ENCODE measurements around the gene DLEC1. TPM values are rescaled to one million over a fixed set of nuclear protein-coding genes. Genes with fewer than 3 reads are reported as not detected.

The DLEC1 gene
- total RNA-seq, 1 experiment from 2014 or later = 0.81 TPM

DNA sequence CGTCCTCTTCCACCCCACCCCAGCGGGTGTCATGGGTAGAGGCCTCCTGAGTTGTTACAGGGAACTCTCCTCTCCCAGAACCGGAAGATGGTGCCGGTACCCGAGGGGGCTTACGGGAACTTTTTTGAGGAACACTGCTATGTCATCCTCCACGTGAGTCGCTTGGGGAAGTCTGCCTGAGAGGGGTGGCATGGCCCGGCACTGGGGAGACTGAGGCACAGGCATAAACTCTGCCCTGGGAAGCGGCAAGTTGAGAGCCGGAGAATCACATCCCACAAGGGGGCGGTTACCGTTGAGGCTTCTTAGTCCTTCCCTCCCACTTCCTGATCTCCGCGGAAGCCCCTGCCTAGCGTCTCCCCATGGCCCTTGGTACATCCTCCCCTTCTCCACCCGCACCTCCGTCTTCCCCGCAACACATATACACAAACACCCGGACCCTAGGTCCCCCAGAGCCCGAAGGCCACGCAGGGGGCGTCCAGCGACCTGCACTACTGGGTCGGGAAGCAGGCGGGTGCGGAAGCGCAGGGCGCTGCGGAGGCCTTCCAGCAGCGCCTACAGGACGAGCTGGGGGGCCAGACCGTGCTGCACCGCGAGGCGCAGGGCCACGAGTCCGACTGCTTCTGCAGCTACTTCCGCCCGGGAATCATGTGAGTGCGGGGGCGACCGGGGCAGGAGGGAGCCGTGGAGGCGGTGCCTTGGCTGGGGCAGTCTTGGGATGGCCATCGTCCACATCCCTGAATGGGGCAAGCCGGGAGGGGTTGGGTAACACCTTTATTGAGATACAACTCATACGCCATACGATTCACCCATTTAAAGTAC lies 45.0 kb upstream of the DLEC1 start (continued):
- TF ChIP-seq KAT7 (CRISPR knock-in tag; IDR thresholded peaks at IDR 0.05; ENCODE audit: borderline replicate concordance) (no peak), ZNF423 (CRISPR knock-in tag; IDR thresholded peaks at IDR 0.05) (no peak), RORB (CRISPR knock-in tag; IDR thresholded peaks at IDR 0.05) (no peak), MAX (CRISPR knock-in tag; IDR thresholded peaks at IDR 0.05) (peak; percentile 89), ZNF416 (CRISPR knock-in tag; IDR thresholded peaks at IDR 0.05) (no peak), IRF2 (CRISPR knock-in tag; IDR thresholded peaks at IDR 0.05; ENCODE audit: borderline replicate concordance, low read depth) (no peak), ARID4B (CRISPR knock-in tag; IDR thresholded peaks at IDR 0.05; ENCODE audit: borderline replicate concordance) (no peak), ATF3 (CRISPR knock-in tag; conservative IDR thresholded peaks at IDR 0.05) (no peak), NFATC4 (CRISPR knock-in tag; IDR thresholded peaks at IDR 0.05) (no peak), TCF7 (CRISPR knock-in tag; IDR thresholded peaks at IDR 0.05; ENCODE audit: low read depth) (no peak), HMGA2 (CRISPR knock-in tag; IDR thresholded peaks at IDR 0.05) (no peak), ZNF671 (CRISPR knock-in tag; IDR thresholded peaks at IDR 0.05) (no peak), ZSCAN18 (CRISPR knock-in tag; IDR thresholded peaks at IDR 0.05) (no peak), GABPB1 (CRISPR knock-in tag; IDR thresholded peaks at IDR 0.05) (no peak), CDX4 (CRISPR knock-in tag; IDR thresholded peaks at IDR 0.05; ENCODE audit: borderline replicate concordance) (no peak), MYBL2 (CRISPR knock-in tag; IDR thresholded peaks at IDR 0.05) (no peak), CREB1 (CRISPR knock-in tag; IDR thresholded peaks at IDR 0.05) (no peak; the same call in 1 of the 2 replicates), HMGXB4 (CRISPR knock-in tag; IDR thresholded peaks at IDR 0.05) (peak; percentile 80; the same call in 1 of the 2 replicates), ETV6 (CRISPR knock-in tag; IDR thresholded peaks at IDR 0.05) (peak; percentile 95), ATF1 (CRISPR knock-in tag; IDR thresholded peaks at IDR 0.05) (no peak), NFE2L1 (CRISPR knock-in tag; IDR thresholded peaks at IDR 0.05) (no peak), ZBTB21 (CRISPR knock-in tag; IDR thresholded peaks at IDR 0.05; ENCODE audit: borderline replicate concordance) (no peak), TEAD1 (CRISPR knock-in tag; IDR thresholded peaks at IDR 0.05) (peak; percentile 36; the same call in 1 of the 2 replicates)
- TF ChIP-seq, protein P1, sequence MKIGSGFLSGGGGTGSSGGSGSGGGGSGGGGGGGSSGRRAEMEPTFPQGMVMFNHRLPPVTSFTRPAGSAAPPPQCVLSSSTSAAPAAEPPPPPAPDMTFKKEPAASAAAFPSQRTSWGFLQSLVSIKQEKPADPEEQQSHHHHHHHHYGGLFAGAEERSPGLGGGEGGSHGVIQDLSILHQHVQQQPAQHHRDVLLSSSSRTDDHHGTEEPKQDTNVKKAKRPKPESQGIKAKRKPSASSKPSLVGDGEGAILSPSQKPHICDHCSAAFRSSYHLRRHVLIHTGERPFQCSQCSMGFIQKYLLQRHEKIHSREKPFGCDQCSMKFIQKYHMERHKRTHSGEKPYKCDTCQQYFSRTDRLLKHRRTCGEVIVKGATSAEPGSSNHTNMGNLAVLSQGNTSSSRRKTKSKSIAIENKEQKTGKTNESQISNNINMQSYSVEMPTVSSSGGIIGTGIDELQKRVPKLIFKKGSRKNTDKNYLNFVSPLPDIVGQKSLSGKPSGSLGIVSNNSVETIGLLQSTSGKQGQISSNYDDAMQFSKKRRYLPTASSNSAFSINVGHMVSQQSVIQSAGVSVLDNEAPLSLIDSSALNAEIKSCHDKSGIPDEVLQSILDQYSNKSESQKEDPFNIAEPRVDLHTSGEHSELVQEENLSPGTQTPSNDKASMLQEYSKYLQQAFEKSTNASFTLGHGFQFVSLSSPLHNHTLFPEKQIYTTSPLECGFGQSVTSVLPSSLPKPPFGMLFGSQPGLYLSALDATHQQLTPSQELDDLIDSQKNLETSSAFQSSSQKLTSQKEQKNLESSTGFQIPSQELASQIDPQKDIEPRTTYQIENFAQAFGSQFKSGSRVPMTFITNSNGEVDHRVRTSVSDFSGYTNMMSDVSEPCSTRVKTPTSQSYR (CRISPR knock-in tag; IDR thresholded peaks at IDR 0.05) = peak; percentile 42; the same call in 1 of the 2 replicates
- TF ChIP-seq, protein P2, sequence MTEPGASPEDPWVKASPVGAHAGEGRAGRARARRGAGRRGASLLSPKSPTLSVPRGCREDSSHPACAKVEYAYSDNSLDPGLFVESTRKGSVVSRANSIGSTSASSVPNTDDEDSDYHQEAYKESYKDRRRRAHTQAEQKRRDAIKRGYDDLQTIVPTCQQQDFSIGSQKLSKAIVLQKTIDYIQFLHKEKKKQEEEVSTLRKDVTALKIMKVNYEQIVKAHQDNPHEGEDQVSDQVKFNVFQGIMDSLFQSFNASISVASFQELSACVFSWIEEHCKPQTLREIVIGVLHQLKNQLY (CRISPR knock-in tag; IDR thresholded peaks at IDR 0.05) = no peak

All from WTC11 (cell line).